Neural crest cell (in vitro differentiated cells): ENCODE data around the gene RNF168. TPM values are rescaled to one million over a fixed set of nuclear protein-coding genes. Genes with fewer than 3 reads are reported as not detected.
A peak's percentile ranks its signal among the peaks of the same experiment; 100 is the strongest.
"Not testable (repeated sequence)": the region's sequence is repeated elsewhere in the genome, so short reads cannot be mapped to it uniquely, and the experiment has no call there.

Source experiments
- DNase-seq: peaks from one replicate; pipeline ENCODE4 v3.0.0; 2021; ENCODE audit warnings: low read depth, mixed read lengths, low spot score
- H3K27ac Mint-ChIP-seq: one replicate; pipeline ENCODE4 v1.8.0; 2021; ENCODE audit warnings: mild to moderate bottlenecking, mixed read lengths; ENCODE audit not compliant: unreplicated experiment
- H3K27me3 Mint-ChIP-seq: 2 replicates; pipeline ENCODE4 v1.8.0; 2021; ENCODE audit warnings: low read depth, mild to moderate bottlenecking, mixed read lengths
- H3K36me3 Mint-ChIP-seq: 2 replicates; pipeline ENCODE4 v1.8.0; 2021; ENCODE audit warnings: low read depth, mild to moderate bottlenecking, mixed read lengths
- H3K4me1 Mint-ChIP-seq: 2 replicates; pipeline ENCODE4 v1.8.0; 2021; ENCODE audit warnings: mixed read lengths
- H3K4me3 Mint-ChIP-seq: one replicate; pipeline ENCODE4 v1.8.0; 2021; ENCODE audit warnings: mild to moderate bottlenecking, mixed read lengths
- H3K9me3 Mint-ChIP-seq: 2 replicates; pipeline ENCODE4 v1.8.0; 2021; ENCODE audit warnings: mixed read lengths
- CTCF ChIP-seq: fragments of 200-600 bp; sonication (generic); conservative IDR thresholded peaks from 2 replicates; pipeline ENCODE4 v1.5.0; 2021; ENCODE audit warnings: antibody characterized with exemption, mild to moderate bottlenecking
- total RNA-seq: library from RNA; stranded (reverse); gene quantifications from 2 replicates; pipeline ENCODE4 v1.2.1, GENCODE V29; 2021

Gene RNF168
- total RNA-seq, 1 donor from 2014 or later: 40.7 TPM

DNA sequence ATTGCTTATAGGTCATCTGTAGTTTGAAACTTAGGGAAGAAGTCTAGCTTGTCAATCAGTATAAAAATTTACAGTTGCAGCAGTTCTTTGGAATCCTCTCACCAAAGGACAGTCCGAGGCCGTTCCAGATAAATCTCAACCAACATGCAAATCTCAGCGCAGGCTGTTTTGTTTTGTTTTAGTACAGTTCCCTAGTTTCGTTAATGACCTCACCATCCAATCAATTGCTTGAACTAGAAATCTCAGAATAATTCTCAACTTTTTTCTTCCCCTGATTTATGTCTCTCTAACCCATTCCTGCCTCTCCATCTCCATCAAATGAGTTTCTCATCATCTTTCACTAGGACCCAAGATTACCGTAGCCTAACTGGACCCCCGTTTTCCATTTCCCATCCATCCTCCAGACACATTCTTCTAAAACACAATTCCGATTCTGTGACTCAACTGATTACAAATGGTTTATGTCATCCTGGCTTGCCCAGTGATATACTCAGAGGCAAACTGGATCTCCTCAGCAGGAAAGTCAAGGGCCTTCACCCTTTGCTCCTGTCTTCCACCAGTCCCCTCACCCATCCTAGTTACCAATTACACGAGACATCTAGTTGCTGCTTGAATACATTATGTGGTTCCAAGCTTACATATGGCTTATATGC lies 10.3 kb upstream of the RNF168 start:
- Mint-ChIP-seq H3K4me1 (no peaks in the 10 kb centered on the region), H3K27ac (no peak overlapping the region), H3K9me3 (peaks cover 16% of the 10 kb centered on the region), H3K4me3 (no peak overlapping the region), H3K36me3 (peaks cover 5% of the 10 kb centered on the region), H3K27me3 (peaks cover 9% of the 10 kb centered on the region)
- no peak for DNase-seq
- no peak for TF ChIP-seq CTCF

- H3K36me3 Mint-ChIP-seq, H3K27ac Mint-ChIP-seq: not testable (repeated sequence)
- H3K9me3 Mint-ChIP-seq: peaks cover 16% of the 10 kb centered on the region
Measured at GRCh38 chr3:196511646-196512425, 8.3 kb upstream of the RNF168 start.

DNA sequence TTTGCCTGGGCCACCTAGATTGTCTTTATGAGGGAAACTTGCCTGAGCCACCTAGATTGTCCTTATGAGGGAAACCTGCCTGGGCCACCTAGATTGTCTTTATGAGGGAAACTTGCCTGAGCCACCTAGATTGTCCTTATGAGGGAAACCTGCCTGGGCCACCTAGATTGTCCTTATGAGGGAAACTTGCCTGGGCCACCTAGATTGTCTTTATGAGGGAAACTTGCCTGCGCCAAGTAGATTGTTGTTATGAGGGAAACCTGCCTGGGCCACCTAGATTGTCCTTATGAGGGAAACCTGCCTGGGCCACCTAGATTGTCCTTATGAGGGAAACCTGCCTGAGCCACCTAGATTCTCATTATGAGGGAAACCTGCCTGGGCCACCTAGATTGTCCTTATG lies 7.5 kb upstream of the RNF168 start:
- not testable (repeated sequence) for H3K36me3 Mint-ChIP-seq, DNase-seq, H3K27ac Mint-ChIP-seq, H3K4me1 Mint-ChIP-seq, H3K4me3 Mint-ChIP-seq
- peaks cover 15% of the 10 kb centered on the region for H3K9me3 Mint-ChIP-seq
- H3K27me3 Mint-ChIP-seq: peaks cover 14% of the 10 kb centered on the region

More at GRCh38 chr3:196511646-196512425, 8.3 kb upstream of the RNF168 start:
- H3K4me1 Mint-ChIP-seq, DNase-seq, H3K4me3 Mint-ChIP-seq: not testable (repeated sequence)
- peaks cover 12% of the 10 kb centered on the region for H3K27me3 Mint-ChIP-seq

DNA sequence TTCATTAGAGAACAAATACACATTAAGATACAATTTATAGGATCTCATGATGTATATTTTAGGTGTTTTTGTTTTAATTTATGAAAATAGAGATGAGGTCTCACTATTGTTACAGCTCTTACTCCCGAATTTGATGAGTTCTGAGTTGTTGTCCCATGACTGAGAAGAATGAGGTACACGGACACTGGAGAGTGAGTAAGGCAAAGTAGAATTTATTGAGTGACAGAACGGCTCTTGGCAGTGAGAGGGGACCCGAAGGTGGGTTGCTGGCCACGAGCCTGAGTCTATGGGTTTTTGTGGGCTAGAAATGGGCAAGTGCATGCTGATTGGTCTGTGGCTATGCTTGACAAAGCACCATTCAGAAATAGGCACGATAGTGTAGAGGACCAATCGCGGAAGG lies 3.1 kb upstream of the RNF168 start:
- Mint-ChIP-seq H3K9me3 (peaks cover 11% of the 10 kb centered on the region), H3K27me3 (peaks cover 10% of the 10 kb centered on the region), H3K4me1 (peaks cover 3% of the 10 kb centered on the region), H3K4me3 (no peak overlapping the region), H3K27ac (no peak overlapping the region), H3K36me3 (peaks cover 9% of the 10 kb centered on the region)
- TF ChIP-seq CTCF: no peak
- no peak for DNase-seq

DNA sequence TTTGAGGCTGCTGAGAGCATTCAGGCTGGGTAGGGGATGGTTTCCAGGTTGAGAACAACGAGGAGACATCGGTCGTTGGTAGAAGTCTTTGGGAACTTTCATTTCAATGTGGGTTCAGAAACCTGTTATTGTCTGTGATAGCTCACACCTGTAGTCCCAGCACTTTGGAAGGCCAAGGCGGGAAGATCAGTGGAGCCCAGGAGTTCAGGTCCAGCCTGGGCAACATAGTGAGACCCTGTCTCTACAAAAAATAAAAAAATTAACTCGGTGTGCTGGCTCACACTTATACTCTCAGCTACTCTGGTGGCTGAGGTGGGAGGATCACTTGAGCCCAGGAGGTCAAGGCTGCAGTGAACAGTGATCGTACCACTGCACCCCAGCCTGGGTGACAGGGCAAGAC lies 988 bp upstream of the RNF168 start:
- H3K27me3 Mint-ChIP-seq: peaks cover 4% of the 10 kb centered on the region
- H3K27ac Mint-ChIP-seq: peak overlapping the region; percentile 57
- peaks cover 13% of the 10 kb centered on the region for H3K36me3 Mint-ChIP-seq
- H3K4me1 Mint-ChIP-seq: peaks cover 22% of the 10 kb centered on the region
- no peak for DNase-seq
- TF ChIP-seq CTCF: no peak
- H3K9me3 Mint-ChIP-seq: peaks cover 7% of the 10 kb centered on the region
- H3K4me3 Mint-ChIP-seq: peak overlapping the region; percentile 24

- Mint-ChIP-seq H3K4me1 (peaks cover 27% of the 10 kb centered on the region), H3K36me3 (peaks cover 13% of the 10 kb centered on the region), H3K27ac (peak overlapping the region; percentile 90), H3K4me3 (peak overlapping the region; percentile 99)
- H3K27me3 Mint-ChIP-seq, H3K9me3 Mint-ChIP-seq, DNase-seq: not testable (repeated sequence)
Measured at GRCh38 chr3:196504077-196504398, 470 bp upstream of the RNF168 start.

DNA sequence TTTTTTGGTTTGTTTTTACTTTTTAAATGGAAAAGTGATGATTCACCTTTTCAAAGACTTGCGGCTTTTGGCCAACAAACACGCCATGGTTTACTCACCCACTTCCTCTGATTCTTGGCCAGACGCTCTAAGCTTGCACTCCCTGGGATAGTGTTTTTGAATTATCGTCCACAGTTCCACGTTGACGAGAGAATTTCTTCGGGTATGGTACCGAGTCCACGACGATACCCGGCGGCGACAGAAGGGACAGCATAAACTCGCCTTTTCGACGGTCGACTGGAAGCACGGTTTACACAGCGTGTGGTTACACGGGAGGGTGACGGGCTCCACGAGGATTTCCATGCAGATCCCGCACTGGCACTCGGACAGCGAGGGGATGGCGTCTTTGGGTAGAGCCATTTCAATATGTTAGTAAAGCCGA lies 783 bp downstream of the RNF168 start:
- Mint-ChIP-seq H3K4me1 (peaks cover 30% of the 10 kb centered on the region), H3K9me3 (peaks cover 5% of the 10 kb centered on the region), H3K27me3 (peaks cover 2% of the 10 kb centered on the region), H3K4me3 (peak overlapping the region; percentile 99), H3K36me3 (peaks cover 13% of the 10 kb centered on the region), H3K27ac (peak overlapping the region; percentile 99)
- DNase-seq: peak; percentile 25
- TF ChIP-seq CTCF: no peak
